SK-N-SH treated with all-trans-retinoic acid at 6 μM for 48 hours (cell line): Measurements from ENCODE around the gene FAM89A.

Source experiments
- ATAC-seq: fragments of 200-7000 bp; cut with Tn5 transposase; 3 replicates; pipeline ENCODE4 v1.9.1; 2020; ENCODE audit warnings: mild to moderate bottlenecking, moderate library complexity
- ARNTL ChIP-seq: fragments of 450-650 bp; formaldehyde crosslinking; IDR thresholded peaks from 2 replicates; pipeline ENCODE4 v1.5.0; 2020; ENCODE audit warnings: low read depth, mild to moderate bottlenecking, moderate library complexity, borderline replicate concordance
- BACH2 ChIP-seq: fragments of 250-450 bp; sonication (Bioruptor Pico); IDR thresholded peaks from 2 replicates; pipeline ENCODE4 v1.9.0; 2021; ENCODE audit warnings: mild to moderate bottlenecking, borderline replicate concordance
- CREB5 ChIP-seq: fragments of 250-450 bp; sonication (Bioruptor Pico); IDR thresholded peaks from 2 replicates; pipeline ENCODE4 v1.5.1; 2020; ENCODE audit warnings: low read depth, mild to moderate bottlenecking, moderate library complexity
- CSDC2 ChIP-seq: fragments of 250-450 bp; sonication (Bioruptor Pico); IDR thresholded peaks from 2 replicates; pipeline ENCODE4 v1.5.0; 2020; ENCODE audit warnings: mild to moderate bottlenecking, moderate library complexity
- CSRNP3 ChIP-seq: fragments of 250-450 bp; sonication (Bioruptor Pico); IDR thresholded peaks from 2 replicates; pipeline ENCODE4 v1.5.1; 2021; ENCODE audit warnings: mild to moderate bottlenecking, moderate library complexity
- ESRRG ChIP-seq: fragments of 250-450 bp; sonication (Bioruptor Pico); IDR thresholded peaks from 2 replicates; pipeline ENCODE4 v1.6.1; 2021; ENCODE audit warnings: mild to moderate bottlenecking
- GLIS3 ChIP-seq: fragments of 250-450 bp; sonication (Bioruptor Pico); IDR thresholded peaks from 2 replicates; pipeline ENCODE4 v1.5.0; 2020; ENCODE audit warnings: mild to moderate bottlenecking, moderate library complexity
- ISL1 ChIP-seq: fragments of 250-450 bp; sonication (Bioruptor Pico); IDR thresholded peaks from 2 replicates; pipeline ENCODE4 v2.1.2; 2022; ENCODE audit warnings: mild to moderate bottlenecking, moderate library complexity
- OSR1 ChIP-seq: fragments of 250-450 bp; sonication (Bioruptor Pico); IDR thresholded peaks from 2 replicates; pipeline ENCODE4 v1.8.0; 2022; ENCODE audit warnings: moderate library complexity, mild to moderate bottlenecking, inconsistent platforms
- PATZ1 ChIP-seq: fragments of 250-450 bp; sonication (Bioruptor Pico); IDR thresholded peaks from 2 replicates; pipeline ENCODE4 v1.8.0; 2020; ENCODE audit warnings: mild to moderate bottlenecking, moderate library complexity, borderline replicate concordance
- POU6F1 ChIP-seq: fragments of 250-450 bp; sonication (Bioruptor Pico); IDR thresholded peaks from 2 replicates; pipeline ENCODE4 v1.8.0; 2021; ENCODE audit warnings: low read depth, mild to moderate bottlenecking, moderate library complexity, borderline replicate concordance
- PPARA ChIP-seq: fragments of 250-450 bp; sonication (Bioruptor Pico); IDR thresholded peaks from 2 replicates; pipeline ENCODE4 v1.5.0; 2020; ENCODE audit warnings: mild to moderate bottlenecking, borderline replicate concordance
- RARB ChIP-seq: fragments of 250-450 bp; sonication (Bioruptor Pico); IDR thresholded peaks from 2 replicates; pipeline ENCODE4 v1.8.0; 2021; ENCODE audit warnings: mild to moderate bottlenecking, moderate library complexity
- SNAI2 ChIP-seq: fragments of 250-450 bp; sonication (Bioruptor Pico); IDR thresholded peaks from 2 replicates; pipeline ENCODE4 v1.5.0; 2020; ENCODE audit warnings: mild to moderate bottlenecking, moderate library complexity
- TCF4 ChIP-seq: fragments of 250-450 bp; sonication (Bioruptor Pico); IDR thresholded peaks from 2 replicates; pipeline ENCODE4 v1.8.0; 2021; ENCODE audit warnings: mild to moderate bottlenecking, moderate library complexity, borderline replicate concordance
- TOX ChIP-seq: fragments of 250-450 bp; sonication (Bioruptor Pico); IDR thresholded peaks from 2 replicates; pipeline ENCODE4 v1.8.0; 2021; ENCODE audit warnings: mild to moderate bottlenecking, moderate library complexity, borderline replicate concordance
- TSHZ2 ChIP-seq: fragments of 250-450 bp; sonication (Bioruptor Pico); IDR thresholded peaks from 2 replicates; pipeline ENCODE4 v1.5.0; 2020; ENCODE audit warnings: mild to moderate bottlenecking, moderate library complexity
- ZFP3 ChIP-seq: fragments of 250-450 bp; sonication (Bioruptor Pico); IDR thresholded peaks from 2 replicates; pipeline ENCODE4 v1.5.0; 2020; ENCODE audit warnings: mild to moderate bottlenecking, moderate library complexity
- ZFP30 ChIP-seq: fragments of 450-650 bp; formaldehyde crosslinking; IDR thresholded peaks from 2 replicates; pipeline ENCODE4 v1.5.0; 2022; ENCODE audit warnings: mild to moderate bottlenecking, moderate library complexity
- ZNF565 ChIP-seq: fragments of 450-650 bp; formaldehyde crosslinking; conservative IDR thresholded peaks from 2 replicates; pipeline ENCODE4 v1.5.0; 2020; ENCODE audit warnings: low read depth, mild to moderate bottlenecking, moderate library complexity
- ZNF70 ChIP-seq: fragments of 450-650 bp; formaldehyde crosslinking; IDR thresholded peaks from 2 replicates; pipeline ENCODE4 v1.5.0; 2020; ENCODE audit warnings: mild to moderate bottlenecking, moderate library complexity
- ZNF8 ChIP-seq: fragments of 450-650 bp; formaldehyde crosslinking; IDR thresholded peaks from 2 replicates; pipeline ENCODE4 v1.5.0; 2020; ENCODE audit warnings: mild to moderate bottlenecking, moderate library complexity

Gene FAM89A

GRCh38 chr1:231073331-231073730 lies 33.3 kb upstream of the FAM89A start:
- ATAC-seq = no peak
- no peak for TF ChIP-seq RARB
- TF ChIP-seq TCF4 = no peak
- no peak for TF ChIP-seq TOX (CRISPR knock-in tag)
- no peak for TF ChIP-seq ZNF70 (CRISPR knock-in tag)
- no peak for TF ChIP-seq ZFP3 (CRISPR knock-in tag)
- no peak for TF ChIP-seq BACH2 (CRISPR knock-in tag)
- TF ChIP-seq ARNTL = no peak
- TF ChIP-seq, all 23 proteins: peak for 0

- TF ChIP-seq TCF4 (no peak), ZFP3 (CRISPR knock-in tag) (no peak), ARNTL (no peak), OSR1 (CRISPR knock-in tag) (no peak), ESRRG (no peak), CSRNP3 (CRISPR knock-in tag) (no peak), TSHZ2 (CRISPR knock-in tag) (no peak), GLIS3 (CRISPR knock-in tag) (no peak), ISL1 (CRISPR knock-in tag) (no peak), BACH2 (CRISPR knock-in tag) (no peak), SNAI2 (CRISPR knock-in tag) (no peak), CSDC2 (CRISPR knock-in tag) (no peak), CREB5 (CRISPR knock-in tag) (no peak), POU6F1 (CRISPR knock-in tag) (no peak), PATZ1 (CRISPR knock-in tag) (no peak), ZFP30 (CRISPR knock-in tag) (no peak), ZNF565 (no peak), PPARA (no peak), RARB (no peak), ZNF8 (no peak)
- no peak for ATAC-seq
Measured at GRCh38 chr1:231072502-231073094, 32.5 kb upstream of the FAM89A start.

GRCh38 chr1:231072041-231072440 lies 32.0 kb upstream of the FAM89A start:
- ATAC-seq = no peak
- no peak for TF ChIP-seq RARB
- no peak for TF ChIP-seq ISL1 (CRISPR knock-in tag)
- TF ChIP-seq TOX (CRISPR knock-in tag) = no peak
- no peak for TF ChIP-seq TSHZ2 (CRISPR knock-in tag)
- TF ChIP-seq TCF4 = no peak
- no peak for TF ChIP-seq ESRRG
- TF ChIP-seq ZFP30 (CRISPR knock-in tag) = no peak
- TF ChIP-seq SNAI2 (CRISPR knock-in tag) = no peak
- TF ChIP-seq BACH2 (CRISPR knock-in tag) = no peak
- TF ChIP-seq ZNF565 = no peak
- TF ChIP-seq PPARA = no peak
- no peak for TF ChIP-seq GLIS3 (CRISPR knock-in tag)
- TF ChIP-seq PATZ1 (CRISPR knock-in tag) = no peak
- TF ChIP-seq OSR1 (CRISPR knock-in tag) = no peak
- no peak for TF ChIP-seq ARNTL
